Caki2 (cell line): ENCODE results near the gene GMNN. TPM values are rescaled to one million over a fixed set of nuclear protein-coding genes. Genes with fewer than 3 reads are reported as not detected.
"Not testable (repeated sequence)": the region's sequence is repeated elsewhere in the genome, so short reads cannot be mapped to it uniquely, and the experiment has no call there.

Experiments
- DNase-seq: peaks from one replicate; pipeline ENCODE4 v3.0.0-alpha.2; 2015; ENCODE audit warnings: low read depth
- in situ Hi-C: cut with HindIII; loops from 2 replicates; pipeline ENCODE4 v1.10.0; 2016; ENCODE audit warnings: low sequenced_read_pairs, low pct_unique_long_range_greater_than_20kb, mixed read lengths
- total RNA-seq: library from RNA; depleted of rRNA; stranded (reverse); fragments of >200 nt; shearing (Covaris generic); gene quantifications from 2 replicates; pipeline ENCODE4 v1.2.3, GENCODE V29; 2014; ENCODE audit warnings: low replicate concordance; rRNA removed

GMNN gene
- 121 and 134 TPM in 2 replicates for total RNA-seq

GRCh38 chr6:24774696-24775519 is at the start of gene GMNN:
Gene GMNN, plus strand, starts transcription at chr6:24774937. Its CDS starts 2,310 bp downstream, at chr6:24777247.
- in situ Hi-C loops, result no loop called here
- DNase-seq, result peak; percentile 93

GRCh38 chr6:24730653-24731052 is 44.1 kb upstream of the GMNN start:
- DNase-seq, in situ Hi-C loops: not testable (repeated sequence)

GRCh38 chr6:24731456-24732134 is 43.1 kb upstream of the GMNN start:
- in situ Hi-C loops, DNase-seq: not testable (repeated sequence)

DNA sequence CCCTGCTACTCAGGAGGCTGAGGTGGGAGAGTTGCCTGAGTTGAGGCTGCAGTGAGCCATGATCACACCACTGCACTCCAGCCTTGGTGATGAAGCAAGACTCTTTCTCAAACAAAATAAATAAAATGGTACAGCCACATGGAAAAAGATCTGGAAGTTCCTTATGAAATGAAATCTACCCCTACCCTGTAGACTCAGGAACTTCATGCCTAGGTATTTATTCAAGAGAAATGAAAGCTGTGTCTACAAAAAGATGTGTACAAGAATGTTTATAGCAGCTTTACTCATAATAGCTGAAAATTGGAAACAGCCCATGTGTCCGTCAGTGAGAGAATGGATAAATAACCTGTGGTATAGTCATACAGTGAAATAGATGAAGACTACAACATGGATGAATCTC is 40.6 kb upstream of the GMNN start:
- in situ Hi-C loops, result no loop called here
- no peak for DNase-seq

- in situ Hi-C loops, result not testable (repeated sequence)
These were observed 40.0 kb upstream of the GMNN start for GRCh38 chr6:24734710-24735109.

GRCh38 chr6:24738741-24739140 is 36.0 kb upstream of the GMNN start:
- DNase-seq, result no peak
- in situ Hi-C loops, result no loop called here

More at GRCh38 chr6:24734710-24735109, 40.0 kb upstream of the GMNN start:
- not testable (repeated sequence) for DNase-seq

DNA sequence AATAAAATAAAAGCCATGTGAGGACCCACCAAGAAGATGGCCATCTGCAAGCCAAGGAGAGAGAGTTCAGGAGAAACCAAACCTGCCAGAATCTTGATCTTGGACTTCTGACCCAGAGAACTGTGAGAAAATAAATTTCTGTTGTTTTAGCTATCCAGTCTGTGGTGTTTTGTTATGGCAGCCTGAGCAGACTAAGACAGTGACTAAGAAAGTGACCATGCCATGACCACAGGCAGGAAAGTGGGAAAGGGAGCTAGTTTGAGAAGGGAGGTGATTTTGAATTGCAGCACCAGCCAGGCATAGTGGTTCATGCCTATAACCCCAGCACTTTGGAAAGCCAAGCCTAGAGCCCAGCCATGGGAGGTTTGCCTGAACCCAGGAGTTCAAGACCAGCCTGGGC is 33.9 kb upstream of the GMNN start:
- DNase-seq, result no peak
- in situ Hi-C loops, result no loop called here

- DNase-seq, result no peak
- in situ Hi-C loops, result no loop called here
These were observed 32.5 kb upstream of the GMNN start for GRCh38 chr6:24742216-24742738.

DNA sequence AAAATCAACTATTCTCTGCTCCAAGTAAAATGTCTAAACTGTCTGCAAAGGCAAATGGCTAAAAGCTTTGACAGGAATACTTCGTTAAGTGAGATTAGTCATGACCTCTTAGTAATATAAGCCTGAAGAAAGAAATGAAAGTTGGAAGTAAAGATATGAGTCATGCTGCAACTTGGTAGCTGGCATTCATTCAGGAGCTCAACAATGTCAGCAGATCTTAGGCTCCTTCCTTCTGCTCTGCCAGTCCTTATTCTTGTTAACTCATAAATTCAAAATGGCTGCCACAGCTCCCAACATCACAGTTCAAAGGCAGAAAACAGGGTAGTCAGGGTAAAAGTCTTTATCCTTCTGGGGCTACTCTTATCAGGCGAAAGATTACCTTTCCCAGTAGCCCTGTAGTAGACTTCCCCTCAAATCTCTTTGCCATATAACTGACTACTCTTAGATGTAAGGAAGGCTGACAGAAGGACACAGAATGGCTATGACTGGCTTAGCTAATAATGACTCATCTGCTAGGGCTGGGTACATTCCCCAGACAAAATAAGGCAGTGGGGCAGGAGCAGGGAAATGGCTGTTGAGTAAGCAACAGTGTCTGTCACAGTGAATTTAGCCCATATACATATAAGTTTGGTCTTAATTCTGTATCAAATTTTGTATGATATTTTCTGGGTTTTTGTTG is 31.3 kb upstream of the GMNN start:
- in situ Hi-C loops, result no loop called here
- peak; percentile 83 for DNase-seq

DNA sequence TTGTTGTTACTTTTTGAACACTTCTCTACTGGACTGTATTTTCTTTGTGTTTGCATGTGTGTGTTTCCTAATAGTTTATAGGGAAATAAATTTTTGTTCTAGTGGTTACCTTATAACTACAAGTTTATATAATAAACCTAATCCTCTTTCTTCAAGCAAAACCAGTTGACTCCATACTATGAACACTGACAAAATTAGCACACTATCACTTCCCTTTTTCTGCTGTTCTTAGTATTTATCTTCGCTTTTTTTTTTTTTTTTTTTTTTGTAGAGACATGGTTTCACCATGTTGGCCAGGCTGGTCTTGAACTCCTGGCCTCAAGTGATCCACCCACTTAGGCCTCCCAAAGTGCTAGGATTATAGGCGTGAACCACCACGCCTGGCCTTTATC is 30.8 kb upstream of the GMNN start:
- in situ Hi-C loops, result no loop called here

DNA sequence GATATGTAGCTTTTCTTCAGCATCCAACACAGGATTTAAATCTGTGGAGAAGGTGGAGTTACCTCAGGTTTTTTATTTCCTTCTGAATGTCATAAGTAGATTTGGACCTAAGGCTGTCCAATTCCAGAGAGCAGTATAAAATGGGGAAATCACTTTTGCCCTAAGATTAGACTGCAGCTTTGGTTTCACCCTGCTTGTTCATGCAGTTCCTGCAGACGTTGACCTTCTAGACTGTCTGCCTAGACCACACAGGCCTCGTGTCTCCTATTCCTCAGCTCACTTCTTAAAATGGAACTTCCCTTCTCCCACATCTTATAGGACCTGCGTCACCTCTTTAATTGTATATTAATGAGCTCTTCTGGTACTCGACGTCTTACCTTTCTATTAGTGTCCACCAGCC is 29.8 kb upstream of the GMNN start:
- DNase-seq, result no peak
- in situ Hi-C loops, result no loop called here

More for the DNA sequence above, 30.8 kb upstream of the GMNN start:
- DNase-seq, result no peak

DNA sequence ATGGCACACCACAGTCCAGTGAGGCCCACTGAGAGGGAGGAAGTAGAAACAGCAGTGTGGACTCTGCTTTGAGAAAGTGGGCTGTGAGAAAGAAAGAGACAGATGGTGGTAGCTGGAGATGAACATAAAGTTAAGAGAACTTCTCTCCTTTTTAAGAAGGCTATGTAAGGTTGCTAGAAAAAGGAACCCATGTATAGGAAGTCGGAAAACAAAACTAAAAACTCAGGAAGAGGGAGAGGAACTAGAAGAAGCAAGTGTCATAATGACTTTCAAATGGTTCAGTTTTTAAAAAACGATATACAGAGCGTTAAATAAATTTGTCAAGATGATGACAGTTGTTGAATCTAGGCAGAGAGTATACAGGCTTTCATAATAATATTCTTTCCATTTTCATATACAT is 25.4 kb upstream of the GMNN start:
- in situ Hi-C loops, result no loop called here

GRCh38 chr6:24750878-24751277 is 23.9 kb upstream of the GMNN start:
- in situ Hi-C loops, DNase-seq: not testable (repeated sequence)

More for the DNA sequence above, 25.4 kb upstream of the GMNN start:
- DNase-seq, result no peak

- in situ Hi-C loops, result no loop called here
- no peak for DNase-seq
These were observed 22.2 kb upstream of the GMNN start for GRCh38 chr6:24752503-24752902.

DNA sequence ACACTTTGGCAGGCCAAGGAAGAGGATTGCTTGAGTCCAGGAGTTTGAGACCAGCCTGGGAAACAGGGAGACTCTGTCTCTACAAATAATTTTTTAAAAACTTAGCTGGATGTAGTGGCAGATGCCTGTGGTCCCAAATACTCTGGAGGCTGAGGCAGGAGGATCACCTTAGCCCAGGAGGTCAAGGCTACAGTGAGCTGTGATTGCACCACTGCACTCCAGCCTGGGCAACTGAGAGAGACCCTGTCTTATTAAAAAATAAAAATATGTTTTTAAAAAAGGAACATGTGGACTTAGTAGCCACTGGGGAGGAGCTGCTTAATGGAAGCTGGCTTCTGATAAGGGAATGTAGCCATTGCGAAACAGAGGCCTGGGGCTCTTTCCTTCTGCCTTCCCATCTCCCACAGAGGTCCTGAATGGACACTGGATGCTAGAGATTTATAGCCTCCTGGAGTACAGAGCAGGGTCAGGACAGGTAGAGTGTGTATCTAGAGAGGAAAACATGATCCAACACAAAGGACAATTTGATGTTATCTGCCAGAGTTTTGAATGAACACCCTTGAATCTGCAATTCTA is 21.7 kb upstream of the GMNN start:
- in situ Hi-C loops, result no loop called here

DNA sequence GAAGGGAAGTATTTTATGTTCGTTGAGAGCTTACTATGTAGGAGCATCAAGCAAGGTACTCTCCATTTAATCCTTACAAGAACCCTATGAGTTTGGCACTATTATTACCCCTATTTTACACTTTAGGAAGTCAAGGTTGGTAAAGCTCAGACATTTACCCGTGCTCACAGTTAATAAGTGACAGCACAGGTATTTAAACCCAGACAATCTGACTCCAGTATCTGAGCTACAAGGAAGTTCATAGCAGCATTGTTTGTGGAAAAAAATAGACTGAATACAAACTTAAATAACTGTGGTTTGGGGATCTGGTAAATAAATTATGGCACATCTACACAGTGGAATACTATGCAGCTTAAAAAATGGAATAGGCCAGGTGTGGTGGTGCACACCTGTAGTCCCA is 21.2 kb upstream of the GMNN start:
- in situ Hi-C loops, result no loop called here
- no peak for DNase-seq

More for the DNA sequence above, 21.7 kb upstream of the GMNN start:
- no peak for DNase-seq

DNA sequence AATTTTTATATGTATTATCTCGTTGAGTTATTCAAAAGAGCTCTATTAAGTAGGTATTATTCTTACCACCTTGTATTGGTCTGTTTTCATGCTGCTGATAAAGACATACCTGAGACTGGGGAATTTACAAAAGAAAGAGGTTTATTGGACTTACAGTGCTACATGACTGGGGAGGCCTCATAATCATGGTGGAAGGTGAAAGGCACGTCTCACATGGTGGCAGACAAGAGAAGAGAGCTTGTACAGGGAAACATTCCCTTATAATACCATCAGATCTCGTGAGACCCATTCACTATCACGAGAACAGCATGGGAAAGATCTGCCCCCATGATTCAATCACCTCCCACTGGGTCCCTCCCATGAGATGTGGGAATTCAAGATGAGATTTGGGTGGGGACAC is 20.4 kb upstream of the GMNN start:
- in situ Hi-C loops, DNase-seq: not testable (repeated sequence)

DNA sequence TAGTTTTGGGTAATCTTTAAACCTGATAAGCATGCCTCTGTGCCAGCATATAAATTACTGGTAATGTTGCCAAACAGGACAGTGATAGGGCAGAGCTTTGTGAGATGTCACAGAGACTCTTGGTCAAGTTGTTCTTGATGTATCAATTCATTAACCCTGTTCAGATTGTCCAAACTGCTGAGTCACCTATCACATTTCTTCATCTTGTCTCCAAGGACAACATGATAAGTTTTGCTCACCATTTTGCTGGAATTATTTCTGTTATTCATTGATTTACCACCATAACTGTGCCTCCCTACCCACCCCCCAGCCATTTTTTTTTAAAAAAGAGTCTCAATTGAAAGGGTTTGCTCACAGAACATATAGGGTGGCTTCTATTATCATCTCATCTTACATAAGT is 19.5 kb upstream of the GMNN start:
- in situ Hi-C loops, result no loop called here

More for the DNA sequence above, 19.5 kb upstream of the GMNN start:
- DNase-seq, result peak; percentile 25
